Keratinocyte (primary cell): Measurements from ENCODE around the gene ARL4D.

Experiments used
- CTCF ChIP-seq, 3 experiments: IDR thresholded peaks in 1 of 3; conservative IDR thresholded peaks in 1 of 3; optimal IDR thresholded peaks in 1 of 3; 2 replicates in 2 of 3; 3 replicates in 1 of 3; pipeline versions ENCODE3 to v1.5.1; 2011; ENCODE audit warnings: low read length in 3 of 3, mild to moderate bottlenecking in 3 of 3, moderate library complexity in 2 of 3, control low read depth in 1 of 3, inconsistent platforms in 1 of 3; ENCODE audit not compliant: insufficient read depth in 2 of 3; ENCODE audit errors: extremely low read depth in 1 of 3
- EZH2 ChIP-seq: IDR thresholded peaks from one replicate; pipeline ENCODE4 v1.6.1; 2012; ENCODE audit warnings: inconsistent platforms, mild to moderate bottlenecking, low read length, moderate library complexity

GRCh38 chr17:43359469-43360110 lies 39.2 kb upstream of the ARL4D start:
- no peak for TF ChIP-seq CTCF (optimal IDR thresholded peaks at IDR 0.05 in 1 of 3, IDR thresholded peaks at IDR 0.05 in 1 of 3, conservative IDR thresholded peaks at IDR 0.05 in 1 of 3; ENCODE audit: extremely low read depth in 1 of 3, insufficient read depth in 2 of 3, low read length in 3 of 3)
- no peak for TF ChIP-seq EZH2
